GF-D8 (cell line): ENCODE results near the gene LGI1.

Source experiments
- DNase-seq: peaks from one replicate; lab custom pipeline; 2025; lab: John Stamatoyannopoulos, UW

LGI1 gene

GRCh38 chr10:93755443-93756116 is 2.2 kb upstream of the LGI1 start:
- no peak for DNase-seq

- no peak for DNase-seq
Observed at GRCh38 chr10:93756118-93756517, 1.6 kb upstream of the LGI1 start.

GRCh38 chr10:93757136-93757535 is 600 bp upstream of the LGI1 start:
- DNase-seq = no peak

GRCh38 chr10:93758508-93758885 is 761 bp downstream of the LGI1 start:
- no peak for DNase-seq

- DNase-seq = no peak
Observed at GRCh38 chr10:93758891-93759410, 1.2 kb downstream of the LGI1 start.

GRCh38 chr10:93760490-93760889 is 2.8 kb downstream of the LGI1 start:
- DNase-seq = no peak

GRCh38 chr10:93762979-93763391 is 5.2 kb downstream of the LGI1 start:
- no peak for DNase-seq

- DNase-seq = no peak
Observed at GRCh38 chr10:93766918-93767317, 9.2 kb downstream of the LGI1 start.

GRCh38 chr10:93767724-93768399 is 10.1 kb downstream of the LGI1 start:
- no peak for DNase-seq

- DNase-seq = no peak
Observed at GRCh38 chr10:93768892-93769291, 11.2 kb downstream of the LGI1 start.

- DNase-seq = no peak
Observed at GRCh38 chr10:93771354-93771753, 13.6 kb downstream of the LGI1 start.

- no peak for DNase-seq
Observed at GRCh38 chr10:93773120-93773519, 15.4 kb downstream of the LGI1 start.

GRCh38 chr10:93773705-93774104 is 16.0 kb downstream of the LGI1 start:
- no peak for DNase-seq

- DNase-seq = no peak
Observed at GRCh38 chr10:93775356-93775755, 17.6 kb downstream of the LGI1 start.

GRCh38 chr10:93777092-93777491 is 19.4 kb downstream of the LGI1 start:
- DNase-seq = no peak

- DNase-seq = no peak
Observed at GRCh38 chr10:93784059-93784458, 26.3 kb downstream of the LGI1 start.

- DNase-seq = no peak
Observed at GRCh38 chr10:93788413-93789208, 30.9 kb downstream of the LGI1 start.

GRCh38 chr10:93790439-93790838 is 32.7 kb downstream of the LGI1 start:
- no peak for DNase-seq

- DNase-seq = no peak
Observed at GRCh38 chr10:93796167-93796566, 38.4 kb downstream of the LGI1 start.

- DNase-seq = no peak
Observed at GRCh38 chr10:93797825-93798224, 40.1 kb downstream of the LGI1 start.

- DNase-seq = no peak
Observed at GRCh38 chr10:93799155-93799708, 41.5 kb downstream of the LGI1 start.

- no peak for DNase-seq
Observed at GRCh38 chr10:93804200-93804599, 46.5 kb downstream of the LGI1 start.

- DNase-seq = no peak
Observed at GRCh38 chr10:93806903-93807302, 49.2 kb downstream of the LGI1 start.
